HG03039 (cell line): ENCODE data around the gene FCN1.

ENCODE experiments used
- ATAC-seq: cut with Tn5 transposase; IDR thresholded peaks from one replicate; pipeline ENCODE4 v1.9.1; 2021; ENCODE audit warnings: mild to moderate bottlenecking, moderate library complexity; ENCODE audit not compliant: unreplicated experiment

FCN1 gene

DNA sequence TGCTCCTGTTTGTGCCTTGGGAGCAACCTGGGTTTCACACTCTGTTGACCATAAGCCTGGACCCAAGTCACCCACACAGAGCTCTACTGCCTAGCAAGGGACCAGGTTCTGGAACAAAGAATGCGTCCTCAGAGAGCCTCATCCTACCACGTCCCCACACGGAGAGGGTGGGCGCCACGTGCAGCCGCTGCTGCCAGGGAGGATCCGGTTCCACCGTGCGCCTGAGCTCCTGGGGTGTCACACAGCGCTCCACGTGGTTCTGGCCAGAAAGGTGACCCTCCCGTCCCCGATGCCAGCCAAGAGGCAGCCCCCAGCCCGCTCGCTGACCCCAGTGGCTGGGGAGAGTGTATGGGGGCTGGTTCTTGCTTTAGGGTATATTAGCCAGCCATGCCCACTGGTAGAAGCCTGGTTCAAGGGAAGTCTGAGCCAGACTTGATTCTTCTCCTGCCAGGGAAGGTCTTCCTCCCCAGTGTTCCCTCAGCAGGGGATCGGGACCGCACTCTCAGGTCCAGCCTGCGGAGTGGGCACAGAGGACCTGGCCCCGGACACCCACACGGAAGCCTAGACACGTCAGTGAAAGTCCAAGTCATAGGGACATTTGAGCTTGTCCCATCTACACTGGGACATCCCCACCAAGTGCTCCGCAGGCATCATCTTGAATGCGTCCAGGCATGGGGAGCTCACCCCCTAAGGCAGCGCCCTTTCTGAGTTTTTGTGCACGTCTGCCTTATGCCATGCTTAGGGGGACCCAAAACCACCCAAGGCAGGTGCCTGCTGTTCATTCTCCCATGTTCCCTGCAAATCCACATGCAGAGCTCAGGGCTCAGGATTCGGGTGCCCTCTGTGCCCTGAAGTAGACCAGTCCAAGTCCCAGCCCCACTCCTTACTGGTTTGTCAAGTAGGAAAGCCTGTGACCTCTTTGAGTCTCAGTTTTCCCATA lies 2.4 kb downstream of the FCN1 start:
- ATAC-seq, result no peak

GRCh38 chr9:134914501-134914834 lies 3.2 kb downstream of the FCN1 start:
- no peak for ATAC-seq

DNA sequence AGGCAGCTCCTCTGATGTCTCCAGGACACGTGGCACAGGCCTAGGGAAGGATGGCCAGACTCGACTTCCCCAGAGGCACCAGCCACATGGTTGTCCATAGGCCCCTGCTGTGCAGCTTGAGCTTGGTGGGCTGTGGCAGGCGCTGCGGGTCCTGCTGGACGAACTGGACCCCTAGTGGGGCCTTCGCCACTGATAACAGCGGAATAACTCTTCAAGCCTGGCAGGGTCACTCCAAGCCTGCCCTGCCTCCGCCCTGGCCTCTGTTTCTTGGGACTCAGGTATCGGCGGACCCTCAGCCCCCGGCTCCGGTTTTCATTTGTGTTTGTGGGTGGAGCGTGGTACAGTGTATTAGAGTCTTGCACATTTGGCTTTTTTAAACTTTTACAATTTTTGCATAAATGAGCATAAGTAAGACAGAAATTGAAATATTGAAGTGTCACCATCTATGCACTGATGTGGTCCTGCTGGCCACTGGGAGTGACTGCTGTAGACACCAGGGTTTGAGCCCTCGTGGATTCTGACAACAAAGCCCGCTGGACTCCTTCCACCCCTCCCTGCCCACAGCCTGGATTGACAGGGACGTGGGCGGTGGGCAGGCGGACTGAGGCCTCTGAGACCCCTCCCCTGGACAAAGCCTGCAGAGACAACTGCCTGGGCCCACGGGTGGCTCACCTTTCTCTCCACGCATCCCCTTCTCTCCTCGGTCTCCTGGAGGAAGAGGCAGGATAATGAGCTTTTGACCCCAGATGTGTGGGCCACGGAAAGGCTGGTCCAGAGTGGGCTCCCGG lies 3.8 kb downstream of the FCN1 start:
- no peak for ATAC-seq

- ATAC-seq, result no peak
Measured at GRCh38 chr9:134913041-134913712, 4.5 kb downstream of the FCN1 start.

GRCh38 chr9:134912126-134912840 lies 5.4 kb downstream of the FCN1 start:
- no peak for ATAC-seq

GRCh38 chr9:134909511-134910481 lies 7.9 kb downstream of the FCN1 start:
- no peak for ATAC-seq

- no peak for ATAC-seq
Measured at GRCh38 chr9:134908524-134909309, 9.0 kb downstream of the FCN1 start.

DNA sequence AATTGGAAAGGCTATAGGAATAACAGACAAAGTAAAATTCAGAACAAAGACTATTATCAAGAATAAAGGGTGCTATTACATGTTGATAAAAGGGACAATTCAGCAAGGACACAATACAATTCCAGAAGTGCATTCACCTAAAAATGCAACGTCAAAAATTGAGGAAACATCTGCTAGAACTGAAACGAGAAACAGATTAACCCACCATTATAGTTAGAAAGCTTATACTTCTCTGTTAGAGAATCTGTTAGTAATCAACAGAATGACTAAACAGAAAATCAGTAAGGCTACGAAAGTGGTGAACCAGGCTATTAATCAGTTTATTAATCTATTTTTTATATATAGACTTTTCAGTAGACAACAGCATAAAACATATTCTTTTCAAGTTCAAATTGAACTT lies 14.8 kb downstream of the FCN1 start:
- ATAC-seq, result no peak

DNA sequence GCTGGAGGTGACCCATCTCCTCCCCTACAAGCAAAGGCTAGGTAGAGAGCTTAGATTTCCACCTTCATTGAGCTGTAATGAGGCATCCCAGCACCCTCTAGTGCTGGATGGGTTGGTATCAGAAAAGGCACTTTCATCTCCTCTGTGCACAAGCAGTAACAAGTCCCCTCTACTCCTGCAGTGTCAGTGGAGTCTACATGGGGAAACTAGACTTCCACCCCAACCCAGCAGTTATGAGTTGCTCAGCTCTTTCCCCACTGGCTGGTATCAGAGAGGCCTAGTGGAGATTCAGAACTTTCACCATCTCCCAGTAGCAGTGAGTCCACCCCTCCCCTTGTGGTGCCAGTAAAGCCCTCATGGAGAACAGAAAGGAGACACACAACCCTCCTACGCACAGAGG lies 17.9 kb downstream of the FCN1 start:
- ATAC-seq, result no peak

DNA sequence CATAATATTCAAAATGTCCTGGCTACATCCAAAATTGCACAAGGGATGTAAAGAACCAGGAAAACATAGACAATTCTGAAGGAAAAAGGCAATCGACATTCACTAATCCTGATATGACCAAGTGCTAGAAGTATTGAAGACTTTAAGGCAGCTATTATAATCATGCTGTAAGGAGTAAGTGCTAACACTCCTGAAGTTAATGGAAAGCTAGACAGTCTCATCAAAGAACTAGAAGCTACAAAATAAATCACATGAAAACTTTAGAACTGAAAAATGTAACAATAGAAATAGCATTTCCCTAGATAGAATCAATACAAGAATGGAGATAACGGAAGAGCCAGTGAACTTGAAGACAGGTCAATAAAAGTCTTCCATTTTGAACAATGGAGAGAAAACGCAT lies 18.5 kb downstream of the FCN1 start:
- no peak for ATAC-seq

GRCh38 chr9:134898319-134898718 lies 19.4 kb downstream of the FCN1 start:
- no peak for ATAC-seq

- no peak for ATAC-seq
Measured at GRCh38 chr9:134897584-134898170, 20.0 kb downstream of the FCN1 start.

GRCh38 chr9:134896834-134897583 lies 20.7 kb downstream of the FCN1 start:
- no peak for ATAC-seq

DNA sequence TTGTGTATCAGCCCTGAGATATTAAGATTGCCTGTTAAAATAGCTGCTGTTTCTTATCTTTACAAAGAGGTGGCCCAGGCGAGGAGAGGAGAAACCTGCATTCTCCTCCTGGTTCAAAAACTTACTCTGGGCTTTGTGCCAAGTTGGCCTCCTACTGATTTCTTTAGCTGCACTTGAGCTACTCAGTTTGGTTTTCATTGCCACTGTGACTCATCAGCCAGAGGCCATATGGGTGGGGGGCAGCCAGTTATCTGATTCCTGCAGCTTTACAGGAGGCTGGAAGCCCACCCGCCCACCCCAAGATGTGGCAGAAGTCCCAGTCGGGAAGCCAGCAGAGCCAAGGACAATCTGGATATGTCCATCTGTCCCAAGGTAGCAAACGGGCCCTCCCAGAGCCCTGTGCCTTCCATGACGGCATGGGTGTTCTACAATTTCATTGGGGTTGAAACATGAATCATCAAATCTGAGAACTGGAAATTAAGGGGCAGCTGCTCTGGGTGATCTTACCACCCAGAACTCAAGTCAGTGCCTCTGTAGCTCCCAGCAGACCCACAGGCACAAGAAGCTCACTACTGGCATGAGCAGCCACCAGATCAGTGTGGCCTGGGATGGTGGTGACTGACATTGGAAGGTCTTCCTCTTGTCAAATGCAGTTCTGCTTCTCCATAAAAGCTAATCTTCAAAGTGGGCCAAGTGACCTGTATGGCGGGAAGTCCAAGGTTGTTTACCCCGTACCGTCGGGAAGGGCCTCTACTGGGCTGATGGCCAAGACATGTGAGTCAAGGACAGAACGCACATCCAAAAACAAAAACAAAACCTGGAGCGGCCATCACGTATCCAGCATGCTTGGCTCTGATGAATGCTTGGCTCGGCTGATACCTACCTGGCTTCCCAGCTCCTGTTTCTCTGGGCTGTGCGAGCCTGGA lies 21.5 kb downstream of the FCN1 start:
- ATAC-seq, result no peak

- ATAC-seq, result no peak
Measured at GRCh38 chr9:134895567-134895907, 22.2 kb downstream of the FCN1 start.

DNA sequence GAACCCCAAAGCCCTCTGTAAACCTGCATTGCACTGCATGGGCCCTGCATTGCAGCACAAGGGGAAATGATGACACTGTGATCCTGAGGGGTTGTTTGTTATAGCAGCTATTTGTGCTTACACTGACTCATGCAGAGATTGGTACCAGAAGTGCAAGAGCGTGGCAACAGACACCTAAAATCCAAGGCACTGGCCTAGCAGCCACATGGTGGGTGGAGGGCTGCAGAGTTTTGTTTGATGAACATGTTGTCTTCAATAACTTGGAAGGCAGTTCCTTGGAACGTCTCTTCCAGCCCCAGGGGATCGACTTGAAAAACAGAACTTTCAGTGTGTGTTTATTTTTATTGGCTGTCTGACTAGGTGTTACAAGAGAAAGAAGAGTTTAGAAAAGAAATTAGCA lies 22.6 kb downstream of the FCN1 start:
- ATAC-seq, result no peak
